Hematopoietic multipotent progenitor cell treated with erythropoietin and hydrocortisone succinate and interleukin-3 and kit ligand, for 8 days (in vitro differentiated cells): ENCODE results near the gene AUP1.
"Not testable (repeated sequence)": the region's sequence is repeated elsewhere in the genome, so short reads cannot be mapped to it uniquely, and the experiment has no call there.

Source experiments
- DNase-seq: peaks from one replicate; pipeline ENCODE4 v3.0.0-alpha.2; 2015

AUP1 gene

DNA sequence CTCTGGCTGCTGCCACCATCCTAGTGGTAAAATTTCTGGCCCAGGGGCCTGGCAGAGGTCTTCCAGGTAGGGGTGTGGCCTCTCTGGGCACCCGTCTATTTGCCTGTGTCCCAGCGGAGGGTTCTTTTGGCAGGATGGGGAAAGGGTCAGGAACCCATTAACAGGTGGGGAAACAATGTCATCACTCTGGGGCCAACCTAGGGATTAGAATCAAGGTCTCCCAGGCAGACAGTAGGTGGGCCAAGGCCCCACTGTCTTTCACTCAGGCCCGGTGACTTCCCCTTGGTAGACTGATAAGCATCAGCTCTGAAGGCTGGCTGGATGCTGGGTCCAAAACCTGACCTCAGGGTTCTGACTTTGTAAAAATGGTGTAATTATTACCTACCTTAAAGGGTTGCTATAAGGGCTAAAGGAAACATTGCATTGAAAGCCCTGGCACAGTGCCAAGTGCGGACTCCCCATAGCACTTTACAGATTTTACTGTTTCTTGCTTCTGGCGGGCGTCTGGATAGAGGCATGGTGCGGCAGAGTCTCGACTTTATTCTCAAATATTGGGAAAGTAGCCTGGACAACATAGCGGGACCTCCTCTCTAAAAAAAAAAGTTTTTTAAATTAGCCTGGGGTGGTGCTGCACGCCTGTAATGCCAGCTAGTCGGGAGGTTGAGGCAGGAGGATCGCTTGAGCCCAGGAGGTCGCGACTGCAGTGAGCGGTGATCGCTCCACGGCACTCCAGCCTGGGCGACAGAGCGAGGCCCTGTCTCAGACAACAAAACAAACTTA, 32.3 kb downstream of the AUP1 start:
- DNase-seq, result no peak

GRCh38 chr2:74495440-74495839, 34.1 kb downstream of the AUP1 start:
- DNase-seq, result no peak

GRCh38 chr2:74493546-74493945, 36.0 kb downstream of the AUP1 start:
- no peak for DNase-seq

DNA sequence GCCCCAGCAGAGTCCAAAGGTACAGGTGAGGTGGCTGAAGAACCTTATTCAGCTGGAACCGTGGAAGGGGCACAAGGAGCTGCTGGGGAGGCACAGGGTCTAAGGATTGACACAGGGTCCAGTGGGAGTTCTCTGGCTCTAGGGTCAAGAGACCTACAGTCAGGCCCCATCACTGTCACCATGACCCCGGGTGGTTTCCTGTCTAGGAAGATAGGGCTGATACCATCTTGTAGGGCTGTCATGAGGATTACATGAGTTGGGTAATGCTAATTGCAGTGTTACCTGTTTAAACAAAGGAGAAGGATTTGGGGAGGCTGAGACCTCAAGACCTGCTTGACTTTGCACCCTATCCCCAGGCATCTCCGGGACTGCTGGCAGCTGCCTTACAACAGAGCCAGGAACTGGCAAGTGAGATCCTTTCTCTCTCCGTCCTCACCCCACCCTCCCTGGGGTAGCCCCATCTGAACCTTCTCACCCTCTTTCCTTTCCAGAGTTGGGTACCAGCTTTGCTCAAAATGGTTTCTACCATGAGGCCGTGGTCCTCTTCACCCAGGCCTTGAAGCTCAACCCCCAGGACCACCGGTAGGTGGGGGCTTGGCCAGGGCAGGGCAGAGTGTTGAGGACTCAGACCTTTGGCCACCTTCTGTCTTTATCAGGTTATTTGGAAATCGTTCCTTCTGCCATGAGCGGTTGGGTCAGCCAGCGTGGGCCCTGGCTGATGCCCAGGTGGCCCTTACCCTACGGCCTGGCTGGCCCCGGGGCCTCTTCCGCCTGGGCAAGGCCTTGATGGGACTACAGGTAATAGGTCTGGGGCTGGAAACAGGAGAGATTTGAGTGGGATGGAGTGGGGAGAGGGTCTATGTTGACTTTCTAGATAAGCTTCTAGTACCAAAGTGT, 37.6 kb downstream of the AUP1 start:
- no peak for DNase-seq

DNA sequence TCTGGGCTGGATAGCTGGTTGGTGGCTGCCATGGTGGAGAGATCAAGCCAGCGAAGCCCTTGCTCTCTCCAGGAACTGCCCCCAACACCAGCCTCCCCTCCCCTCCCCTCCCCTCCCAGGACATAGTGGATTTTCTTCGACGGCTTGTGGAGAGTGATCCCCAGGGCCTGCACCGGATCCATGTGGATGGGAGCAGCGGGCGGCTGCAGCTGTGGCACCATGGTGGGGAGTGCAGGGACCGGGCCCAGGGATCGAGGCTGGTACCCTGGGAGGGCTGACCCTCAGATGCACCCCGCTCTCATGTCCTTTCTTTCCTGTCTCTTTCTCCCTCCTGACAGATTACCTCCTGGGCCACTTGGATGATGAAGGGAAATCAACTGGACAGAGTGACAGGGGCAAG, 39.6 kb downstream of the AUP1 start:
- DNase-seq, result no peak

DNA sequence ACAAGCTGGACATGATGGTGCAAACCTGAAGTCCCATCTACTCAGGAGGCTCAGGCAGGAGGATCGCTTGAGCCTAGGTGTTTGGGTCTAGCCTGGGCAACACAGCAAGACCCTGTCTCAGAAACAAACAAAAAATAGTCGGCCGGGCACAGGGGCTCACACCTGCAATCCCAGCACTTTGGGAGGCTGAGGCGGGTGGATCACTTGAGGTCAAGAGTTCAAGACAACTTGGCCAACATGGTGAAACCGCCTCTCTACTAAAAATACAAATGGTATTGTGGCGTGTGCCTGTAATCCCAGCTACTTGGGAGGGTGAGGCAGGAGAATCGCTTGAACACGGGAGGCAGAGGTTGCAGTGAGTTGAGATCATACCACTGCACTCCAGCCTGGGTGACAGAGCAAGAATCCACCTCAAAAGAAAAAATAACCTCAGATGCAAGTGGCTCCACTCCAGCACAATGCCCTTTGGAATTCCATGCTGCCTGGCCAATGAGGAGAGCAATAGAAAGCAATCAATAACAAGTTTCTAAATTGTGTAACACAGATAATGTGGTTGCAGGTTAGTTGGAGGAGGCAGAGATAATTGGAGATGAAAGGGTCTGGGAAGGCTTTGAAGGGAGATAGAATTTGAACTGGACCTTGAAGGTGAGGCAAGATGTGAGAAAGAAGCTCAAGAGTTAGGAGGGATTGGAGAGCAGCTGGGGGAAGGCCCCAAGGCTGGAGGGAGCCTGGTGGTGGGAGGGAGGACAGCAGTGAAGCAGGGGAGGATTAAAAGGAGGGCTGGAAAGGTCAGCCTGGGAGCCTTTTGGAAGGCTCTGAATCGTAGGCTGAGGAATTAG, 40.6 kb downstream of the AUP1 start:
- DNase-seq, result no peak

GRCh38 chr2:74486141-74486540, 43.4 kb downstream of the AUP1 start:
- no peak for DNase-seq

GRCh38 chr2:74483675-74484164, 45.8 kb downstream of the AUP1 start:
- DNase-seq, result not testable (repeated sequence)

DNA sequence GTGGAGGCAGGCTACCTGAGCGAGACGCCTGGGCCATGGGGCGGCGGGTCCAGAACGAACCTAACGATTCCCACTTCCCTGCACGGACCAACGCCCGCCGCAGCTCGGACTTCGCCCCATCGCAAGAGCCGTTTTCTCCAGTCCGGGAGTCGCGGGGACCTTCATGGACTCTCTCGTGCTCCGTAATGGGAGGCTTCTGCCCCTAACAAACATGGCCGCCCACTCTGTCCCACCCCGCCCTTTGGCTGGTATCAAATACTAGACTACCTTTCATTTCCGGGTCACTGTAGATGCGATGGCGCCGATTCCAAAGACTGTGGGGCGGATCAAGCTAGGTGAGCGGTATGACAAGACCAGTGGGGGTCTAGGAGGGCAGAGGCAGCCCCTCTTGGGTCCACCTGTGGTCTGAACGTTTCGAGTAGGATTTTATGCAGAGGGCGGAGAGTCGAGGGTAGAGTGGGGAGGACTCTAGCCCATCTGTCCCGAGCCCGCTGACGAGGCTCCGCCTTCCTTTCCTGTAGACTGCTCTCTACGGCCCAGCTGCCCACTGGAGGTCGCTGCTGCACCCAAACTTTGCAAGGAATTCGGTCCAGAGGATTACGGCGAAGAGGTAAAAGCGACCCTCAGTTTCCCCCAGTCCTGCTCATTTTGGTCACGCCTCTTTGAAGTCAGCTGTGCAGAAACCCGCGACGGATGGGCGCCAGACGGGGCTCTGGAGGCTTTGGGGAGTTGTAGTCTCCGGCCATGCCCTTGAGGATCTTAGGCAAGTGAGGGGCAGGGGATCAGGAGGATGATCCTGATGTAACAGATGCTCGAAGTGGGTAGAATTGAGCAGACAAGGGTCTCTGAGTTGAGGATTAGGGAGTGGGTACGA, 46.5 kb downstream of the AUP1 start, which contains the start of the genes CCDC142 and TTC31:
CCDC142 (minus strand) TSS at position 198 of the 874 bp plus-strand sequence; CDS start at position 37, 161 bp downstream.
TTC31 (plus strand) TSS at position 281 of the 874 bp plus-strand sequence; CDS start at position 296, 15 bp downstream.
- peak; percentile 97 for DNase-seq

- DNase-seq, result peak; percentile 35
These were observed 47.3 kb downstream of the AUP1 start for GRCh38 chr2:74481961-74482800.

GRCh38 chr2:74481431-74481830, 48.1 kb downstream of the AUP1 start:
- DNase-seq, result no peak
